ENCODE results near the gene IGF2.

DNA sequence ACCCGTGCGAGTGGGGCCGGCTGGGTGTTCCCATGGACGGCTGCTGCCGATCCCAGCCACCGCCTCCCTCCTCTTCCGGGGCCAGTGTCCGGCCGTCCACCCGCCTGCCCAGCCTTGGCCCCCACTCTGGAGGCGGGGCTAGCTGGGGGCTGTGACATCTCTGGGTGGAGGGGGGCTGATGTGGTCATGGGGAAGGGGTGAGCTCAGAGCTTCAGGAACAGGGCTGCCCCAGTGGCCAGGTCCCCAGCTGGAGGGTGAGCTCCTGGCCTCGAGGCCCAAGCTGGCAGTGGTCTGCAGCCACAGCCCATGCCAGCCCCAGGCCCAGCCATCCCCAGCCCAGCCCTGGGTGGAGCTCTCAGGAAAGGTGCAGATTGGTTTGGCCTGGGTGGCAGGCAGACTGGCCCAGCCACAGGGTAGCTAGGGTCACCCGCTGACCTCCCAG is 19.1 kb upstream of the IGF2 start:
- TF ChIP-seq, protein P1, sequence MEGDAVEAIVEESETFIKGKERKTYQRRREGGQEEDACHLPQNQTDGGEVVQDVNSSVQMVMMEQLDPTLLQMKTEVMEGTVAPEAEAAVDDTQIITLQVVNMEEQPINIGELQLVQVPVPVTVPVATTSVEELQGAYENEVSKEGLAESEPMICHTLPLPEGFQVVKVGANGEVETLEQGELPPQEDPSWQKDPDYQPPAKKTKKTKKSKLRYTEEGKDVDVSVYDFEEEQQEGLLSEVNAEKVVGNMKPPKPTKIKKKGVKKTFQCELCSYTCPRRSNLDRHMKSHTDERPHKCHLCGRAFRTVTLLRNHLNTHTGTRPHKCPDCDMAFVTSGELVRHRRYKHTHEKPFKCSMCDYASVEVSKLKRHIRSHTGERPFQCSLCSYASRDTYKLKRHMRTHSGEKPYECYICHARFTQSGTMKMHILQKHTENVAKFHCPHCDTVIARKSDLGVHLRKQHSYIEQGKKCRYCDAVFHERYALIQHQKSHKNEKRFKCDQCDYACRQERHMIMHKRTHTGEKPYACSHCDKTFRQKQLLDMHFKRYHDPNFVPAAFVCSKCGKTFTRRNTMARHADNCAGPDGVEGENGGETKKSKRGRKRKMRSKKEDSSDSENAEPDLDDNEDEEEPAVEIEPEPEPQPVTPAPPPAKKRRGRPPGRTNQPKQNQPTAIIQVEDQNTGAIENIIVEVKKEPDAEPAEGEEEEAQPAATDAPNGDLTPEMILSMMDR (IDR thresholded peaks at IDR 0.05; ENCODE audit: poor library complexity, severe bottlenecking): no peak
- no peak for TF ChIP-seq EZH2 (IDR thresholded peaks at IDR 0.05; ENCODE audit: borderline replicate concordance, insufficient read depth, low read length, poor library complexity, severe bottlenecking)
- TF ChIP-seq POLR2AphosphoS5 (IDR thresholded peaks at IDR 0.05): no peak
- no peak for TF ChIP-seq RAD21 (conservative IDR thresholded peaks at IDR 0.05)
- TF ChIP-seq EP300 (conservative IDR thresholded peaks at IDR 0.05; ENCODE audit: poor library complexity, severe bottlenecking): no peak
- TF ChIP-seq, protein P2, sequence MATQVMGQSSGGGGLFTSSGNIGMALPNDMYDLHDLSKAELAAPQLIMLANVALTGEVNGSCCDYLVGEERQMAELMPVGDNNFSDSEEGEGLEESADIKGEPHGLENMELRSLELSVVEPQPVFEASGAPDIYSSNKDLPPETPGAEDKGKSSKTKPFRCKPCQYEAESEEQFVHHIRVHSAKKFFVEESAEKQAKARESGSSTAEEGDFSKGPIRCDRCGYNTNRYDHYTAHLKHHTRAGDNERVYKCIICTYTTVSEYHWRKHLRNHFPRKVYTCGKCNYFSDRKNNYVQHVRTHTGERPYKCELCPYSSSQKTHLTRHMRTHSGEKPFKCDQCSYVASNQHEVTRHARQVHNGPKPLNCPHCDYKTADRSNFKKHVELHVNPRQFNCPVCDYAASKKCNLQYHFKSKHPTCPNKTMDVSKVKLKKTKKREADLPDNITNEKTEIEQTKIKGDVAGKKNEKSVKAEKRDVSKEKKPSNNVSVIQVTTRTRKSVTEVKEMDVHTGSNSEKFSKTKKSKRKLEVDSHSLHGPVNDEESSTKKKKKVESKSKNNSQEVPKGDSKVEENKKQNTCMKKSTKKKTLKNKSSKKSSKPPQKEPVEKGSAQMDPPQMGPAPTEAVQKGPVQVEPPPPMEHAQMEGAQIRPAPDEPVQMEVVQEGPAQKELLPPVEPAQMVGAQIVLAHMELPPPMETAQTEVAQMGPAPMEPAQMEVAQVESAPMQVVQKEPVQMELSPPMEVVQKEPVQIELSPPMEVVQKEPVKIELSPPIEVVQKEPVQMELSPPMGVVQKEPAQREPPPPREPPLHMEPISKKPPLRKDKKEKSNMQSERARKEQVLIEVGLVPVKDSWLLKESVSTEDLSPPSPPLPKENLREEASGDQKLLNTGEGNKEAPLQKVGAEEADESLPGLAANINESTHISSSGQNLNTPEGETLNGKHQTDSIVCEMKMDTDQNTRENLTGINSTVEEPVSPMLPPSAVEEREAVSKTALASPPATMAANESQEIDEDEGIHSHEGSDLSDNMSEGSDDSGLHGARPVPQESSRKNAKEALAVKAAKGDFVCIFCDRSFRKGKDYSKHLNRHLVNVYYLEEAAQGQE (IDR thresholded peaks at IDR 0.05; ENCODE audit: borderline replicate concordance): no peak
- TF ChIP-seq SMC3 (conservative IDR thresholded peaks at IDR 0.05; ENCODE audit: poor library complexity): no peak
